HG03565 (cell line): Measurements from ENCODE around the gene ERN1.
A peak's percentile ranks its signal among the peaks of the same experiment; 100 is the strongest.

Source experiments
- ATAC-seq: cut with Tn5 transposase; IDR thresholded peaks from one replicate; pipeline ENCODE4 v1.9.1; 2021; ENCODE audit warnings: mild to moderate bottlenecking, moderate library complexity; ENCODE audit not compliant: unreplicated experiment

ERN1 gene

DNA sequence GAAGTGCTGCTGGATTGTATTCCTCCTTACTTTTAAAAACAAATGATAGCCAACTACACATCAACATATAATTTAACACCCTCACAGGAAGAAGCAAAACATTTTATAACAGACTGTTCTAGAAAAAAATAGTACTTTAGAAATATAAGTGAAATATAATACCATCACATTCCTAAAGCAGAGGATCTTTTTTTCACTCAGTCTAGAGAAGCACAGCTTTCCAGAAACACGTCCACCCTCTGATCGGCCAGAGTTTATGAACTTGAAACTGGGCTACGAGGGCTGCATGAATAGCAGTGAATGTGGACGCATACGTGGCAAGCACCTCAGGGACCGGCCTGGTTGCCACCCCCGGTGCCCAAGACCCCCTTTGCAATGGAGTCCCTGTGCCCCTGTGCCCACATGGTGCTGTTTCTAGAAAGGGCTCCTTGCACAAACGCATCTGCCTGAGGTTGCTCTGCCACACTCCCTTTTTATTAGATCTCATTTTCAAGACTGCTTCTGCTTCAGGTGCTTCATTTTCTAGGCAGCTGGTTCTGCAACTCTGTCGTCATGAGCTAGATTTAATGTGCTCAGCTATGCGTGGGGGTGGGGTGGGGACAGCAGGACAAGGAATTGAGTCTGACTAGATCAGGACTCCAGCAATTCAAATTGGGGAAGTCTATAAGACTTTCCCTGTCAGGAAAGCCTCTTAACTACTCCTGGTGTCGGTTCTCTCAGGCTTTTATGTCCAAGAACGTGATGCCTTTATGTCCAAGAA, 29.1 kb upstream of the ERN1 start:
- ATAC-seq = no peak

DNA sequence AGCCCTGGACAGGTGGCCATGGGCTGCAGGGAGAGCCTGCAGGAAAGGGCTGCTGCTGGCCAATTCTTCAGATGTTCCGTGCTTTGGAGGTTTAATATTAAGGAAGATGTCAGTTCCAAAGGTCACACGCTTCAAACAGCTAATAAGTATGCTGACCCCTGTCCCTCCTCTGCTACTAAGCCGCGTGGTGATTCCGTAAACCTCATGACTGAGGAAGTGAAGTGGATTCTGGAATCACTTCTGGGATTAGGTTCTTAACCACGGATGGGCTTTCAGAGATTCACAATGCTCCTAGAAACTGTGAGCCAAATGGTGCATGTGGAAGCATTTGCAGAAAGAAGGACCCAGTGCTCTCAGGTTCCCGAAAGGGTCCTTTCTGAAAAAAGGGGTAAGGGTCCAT, 28.5 kb upstream of the ERN1 start:
- no peak for ATAC-seq

DNA sequence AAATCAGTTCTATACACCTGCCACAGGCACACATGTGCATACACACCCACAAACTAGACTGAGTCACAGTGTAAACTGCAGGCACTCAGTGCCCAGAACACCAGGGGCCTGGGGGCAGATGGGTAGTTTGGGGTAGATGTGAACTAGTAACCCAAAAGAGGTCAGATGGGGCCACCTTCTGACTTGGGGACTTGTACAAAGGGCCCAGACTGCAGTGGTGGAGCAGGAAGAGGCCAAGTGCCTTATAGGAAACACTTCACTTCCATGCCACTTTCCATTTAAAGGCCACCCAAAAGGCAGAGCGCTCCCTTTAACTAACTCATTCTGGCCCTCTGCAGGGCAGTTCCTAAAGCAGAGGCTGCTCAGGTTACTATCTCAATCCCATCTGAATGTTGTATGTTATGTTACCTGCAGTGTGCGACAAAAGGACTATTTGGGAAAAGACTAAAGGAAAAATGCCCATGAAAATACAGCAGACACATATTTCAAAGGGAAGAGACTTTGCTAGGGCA, 27.8 kb upstream of the ERN1 start:
- ATAC-seq = no peak

DNA sequence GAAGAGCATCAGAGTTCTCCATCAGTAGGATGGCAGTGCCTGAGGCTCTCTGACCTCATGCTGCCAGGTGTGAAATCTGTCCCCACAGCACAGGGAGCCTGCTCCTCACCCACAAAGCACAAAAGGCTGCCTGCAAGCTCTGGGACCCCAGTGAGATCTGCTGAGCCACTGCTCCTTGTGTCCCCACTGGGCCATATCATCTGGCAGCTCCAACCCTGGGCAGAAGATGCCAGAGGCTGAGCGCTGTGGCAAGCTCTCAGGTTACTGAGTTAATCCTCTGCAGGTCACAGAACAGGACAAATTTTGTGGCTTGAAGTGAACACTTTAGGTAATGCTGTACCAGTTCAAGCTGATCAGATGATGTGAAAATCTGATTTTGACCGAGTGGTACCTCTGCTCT, 26.7 kb upstream of the ERN1 start:
- no peak for ATAC-seq

DNA sequence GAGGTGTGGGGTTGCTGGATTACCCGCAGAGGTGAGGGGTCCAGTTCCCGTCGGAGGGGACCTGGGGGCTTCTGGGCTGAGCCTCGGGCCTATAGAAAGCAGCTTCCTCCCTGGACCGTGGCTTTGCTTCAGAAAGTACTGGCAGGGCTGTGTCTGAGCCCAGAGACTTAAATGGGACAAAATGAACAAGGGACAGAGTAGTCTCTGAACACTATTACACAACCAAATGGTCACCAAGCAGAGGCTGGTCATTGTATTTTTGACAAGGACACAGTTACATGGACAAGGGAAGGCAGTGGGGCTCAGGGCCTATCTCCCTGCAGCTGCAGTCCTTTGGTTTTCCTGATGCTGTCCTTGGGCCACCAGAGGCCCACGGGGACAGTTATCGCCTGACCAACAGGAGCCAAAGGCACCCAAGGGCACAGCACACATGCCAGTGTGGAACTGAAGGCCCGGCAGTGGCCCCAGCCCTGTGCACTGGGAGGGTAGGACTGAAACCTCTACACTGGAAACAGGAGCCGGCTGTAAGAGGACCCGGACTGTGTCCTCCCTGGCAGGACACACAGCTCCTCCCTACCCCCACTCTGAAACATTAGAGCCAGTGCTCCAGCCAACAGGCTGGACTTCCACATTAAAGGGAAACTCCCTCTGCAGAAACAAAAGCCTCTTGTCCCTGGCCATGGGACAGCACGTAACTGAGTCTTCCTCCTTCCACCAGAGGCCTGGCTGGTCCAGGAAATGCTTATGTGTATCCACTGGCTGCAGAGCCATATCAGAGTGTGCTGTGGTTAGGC, 26.0 kb upstream of the ERN1 start:
- no peak for ATAC-seq

DNA sequence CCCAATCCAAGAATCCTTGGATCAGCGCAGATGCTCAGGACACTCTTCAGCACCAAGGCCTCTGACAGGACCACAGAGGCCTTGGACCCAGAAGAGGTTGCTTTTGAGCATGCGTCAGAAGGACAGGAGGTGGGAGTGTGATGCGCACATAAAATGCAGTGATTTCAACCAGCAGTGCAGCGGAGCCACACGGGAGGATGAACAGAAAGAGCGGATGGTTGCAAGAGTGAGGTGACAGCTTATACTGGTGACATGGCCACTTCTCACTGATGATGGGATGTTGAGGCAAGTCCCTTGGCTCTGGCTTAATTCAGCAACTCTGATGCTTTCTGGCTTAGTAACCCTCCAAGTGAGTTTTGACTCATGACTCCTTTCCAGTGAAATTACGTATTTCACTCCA, 25.2 kb upstream of the ERN1 start:
- ATAC-seq = no peak

- ATAC-seq = no peak
Observed at GRCh38 chr17:64154717-64155116, 24.8 kb upstream of the ERN1 start.

DNA sequence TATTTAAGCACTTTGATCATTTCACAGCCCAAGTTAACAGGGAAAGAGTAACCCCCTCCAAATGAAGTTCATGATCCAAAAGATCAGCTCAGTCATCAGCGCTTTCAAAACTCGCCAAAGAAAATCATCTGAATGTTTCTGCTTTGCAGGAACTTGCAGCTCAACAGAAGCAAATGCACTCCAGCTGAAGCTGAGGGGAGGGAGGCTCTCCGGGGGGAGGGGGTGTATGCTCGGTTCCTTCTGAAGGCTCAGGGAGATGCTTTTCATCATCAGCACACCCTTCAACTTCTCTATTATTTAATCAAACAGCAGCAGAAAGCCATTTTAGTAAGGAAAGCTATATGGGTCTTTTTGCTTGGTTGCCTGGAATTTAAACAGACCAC, 24.4 kb upstream of the ERN1 start:
- no peak for ATAC-seq

- ATAC-seq = no peak
Observed at GRCh38 chr17:64153565-64154312, 23.8 kb upstream of the ERN1 start.

GRCh38 chr17:64152428-64153125, 22.6 kb upstream of the ERN1 start:
- no peak for ATAC-seq

DNA sequence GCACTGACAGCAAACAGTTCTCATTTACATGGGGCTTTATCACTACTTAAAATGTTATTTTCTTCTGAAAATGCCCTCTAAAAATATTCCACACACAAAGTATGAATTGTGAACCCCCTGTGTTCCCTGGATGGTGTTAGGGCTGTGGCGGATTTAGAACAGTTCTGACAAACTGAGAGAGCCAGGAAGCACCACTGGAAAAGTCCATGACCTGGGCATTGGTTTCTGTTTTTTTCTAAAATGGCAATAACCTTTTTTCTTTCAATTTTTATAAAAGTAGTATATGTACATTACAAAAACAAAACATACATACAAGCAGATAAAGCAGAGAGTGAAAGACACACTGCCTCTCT, 21.0 kb upstream of the ERN1 start:
- no peak for ATAC-seq

GRCh38 chr17:64150237-64151015, 20.5 kb upstream of the ERN1 start:
- no peak for ATAC-seq

- no peak for ATAC-seq
Observed at GRCh38 chr17:64149196-64149595, 19.3 kb upstream of the ERN1 start.

DNA sequence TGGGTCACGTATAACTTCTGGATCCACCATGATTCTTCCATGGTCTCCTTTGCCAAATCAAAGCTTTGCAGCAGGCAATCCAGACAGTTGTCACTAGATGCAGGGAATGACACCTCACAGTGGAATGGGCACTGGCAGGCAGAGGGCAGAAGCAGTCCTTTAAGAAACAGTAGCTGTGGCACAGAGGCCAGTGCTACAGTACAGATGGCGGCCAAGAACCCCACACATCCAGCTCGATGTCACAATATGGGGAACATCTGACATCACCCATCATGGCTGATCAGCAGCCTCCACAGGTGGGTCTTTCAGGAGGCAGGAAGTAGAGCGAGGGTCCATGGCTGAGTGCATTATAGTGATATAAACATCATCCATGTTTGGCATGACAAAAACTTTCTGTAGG, 18.8 kb upstream of the ERN1 start:
- ATAC-seq = no peak

- no peak for ATAC-seq
Observed at GRCh38 chr17:64148017-64148631, 18.2 kb upstream of the ERN1 start.

DNA sequence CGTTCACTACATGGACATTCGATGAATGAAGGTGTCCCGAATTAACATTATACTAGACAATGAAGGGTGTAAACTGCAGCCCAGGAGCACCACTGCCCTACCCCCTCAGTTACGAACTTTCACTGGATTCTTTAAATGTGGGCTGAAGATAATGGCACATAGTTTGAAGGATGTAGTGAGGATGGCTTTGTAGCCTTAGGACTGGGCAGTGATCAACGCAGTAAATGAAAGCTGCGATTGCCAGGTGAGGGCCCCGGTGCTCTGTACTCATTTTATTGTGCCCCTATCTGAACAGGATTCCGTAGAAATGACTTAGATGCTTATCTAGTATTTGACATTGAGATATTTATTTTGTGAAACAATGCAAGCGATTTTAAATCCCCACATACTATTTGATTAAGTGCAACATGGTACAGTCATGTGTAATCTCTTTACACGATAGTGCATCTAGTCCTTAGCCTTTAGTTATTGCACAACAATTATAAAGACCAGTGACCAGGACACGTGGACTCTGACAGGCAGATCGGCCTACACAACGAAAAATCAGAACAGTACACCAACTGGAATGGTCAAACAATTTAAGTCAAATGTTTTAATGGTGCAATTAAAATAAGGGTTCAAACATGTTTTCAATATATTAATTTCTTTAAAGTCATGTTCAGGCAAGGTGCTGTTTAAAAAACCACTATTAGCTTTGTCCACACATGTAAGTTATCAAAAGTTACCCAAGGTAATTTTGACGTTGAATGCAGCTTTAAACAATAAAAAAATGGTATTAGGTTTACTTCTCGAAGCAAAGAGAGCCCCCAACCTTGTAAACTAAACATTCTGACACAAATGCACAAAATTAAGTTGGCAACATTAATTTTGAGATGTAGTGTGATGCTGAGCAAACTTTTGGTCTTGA, 17.4 kb upstream of the ERN1 start:
- no peak for ATAC-seq

DNA sequence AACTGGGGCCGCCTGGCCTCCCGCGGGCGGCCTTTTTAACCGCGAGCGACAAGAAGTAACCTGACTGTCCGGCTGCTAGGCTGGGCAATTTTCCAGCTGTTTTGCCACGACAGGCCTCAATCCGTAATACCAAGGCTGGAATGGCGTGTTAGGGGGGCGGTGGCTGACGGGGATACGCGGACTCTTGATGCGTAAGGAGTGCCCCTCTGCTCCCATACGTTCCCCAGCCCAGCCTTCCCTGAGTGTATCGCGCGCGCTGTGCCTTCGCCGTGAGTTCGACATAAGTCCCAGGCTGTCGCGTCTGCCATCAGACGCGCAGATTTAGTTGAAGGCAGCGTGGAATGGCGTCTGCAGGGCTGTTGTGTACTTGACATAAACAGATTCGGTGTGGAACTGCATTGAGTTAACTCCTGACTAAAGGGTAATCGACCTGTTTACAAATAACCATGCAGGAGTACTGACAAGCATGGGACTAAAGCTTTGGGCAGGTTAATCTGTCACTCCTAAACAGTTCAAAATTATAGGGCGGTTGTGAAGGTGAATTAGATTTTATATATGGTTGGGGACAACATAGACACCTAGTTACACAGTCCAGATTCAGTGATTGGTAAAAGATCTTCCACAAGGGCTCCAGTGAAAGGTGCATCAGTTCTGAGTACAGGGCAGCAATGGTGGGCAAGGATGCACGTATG, 16.6 kb upstream of the ERN1 start:
- ATAC-seq = no peak

GRCh38 chr17:64145751-64146417, 15.9 kb upstream of the ERN1 start:
- ATAC-seq = peak; percentile 90
